H9 (cell line): ENCODE results near the gene CXCR3. TPM values are rescaled to one million over a fixed set of nuclear protein-coding genes. Genes with fewer than 3 reads are reported as not detected.

Source experiments
- DNase-seq: peaks from one replicate; pipeline ENCODE4 v3.0.0-alpha.2; 2017
- H2AFZ ChIP-seq: one replicate; pipeline ENCODE4 v1.6.1; 2013; ENCODE audit warnings: mild to moderate bottlenecking, low read length, control low read depth, moderate library complexity
- H2AK5ac ChIP-seq: 2 replicates; pipeline ENCODE4 v1.6.1; 2013; ENCODE audit warnings: low read length, control low read depth, mixed read lengths; ENCODE audit not compliant: insufficient read length
- H2BK120ac ChIP-seq: one replicate; pipeline ENCODE4 v1.6.1; 2013; ENCODE audit warnings: low read depth, mild to moderate bottlenecking, low read length, control low read depth, inconsistent platforms; ENCODE audit not compliant: poor library complexity, severe bottlenecking
- H2BK12ac ChIP-seq: 2 replicates; pipeline ENCODE4 v1.6.1; 2013; ENCODE audit warnings: low read length, control low read depth, mixed read lengths, low read depth; ENCODE audit not compliant: insufficient read length
- H2BK15ac ChIP-seq: 2 replicates; pipeline ENCODE4 v1.6.1; 2013; ENCODE audit warnings: low read depth, low read length, control low read depth
- H2BK20ac ChIP-seq: one replicate; pipeline ENCODE4 v1.6.1; 2013; ENCODE audit warnings: low read depth, mild to moderate bottlenecking, low read length, control low read depth, inconsistent platforms; ENCODE audit not compliant: poor library complexity, severe bottlenecking
- H2BK5ac ChIP-seq: 2 replicates; pipeline ENCODE4 v1.6.1; 2013; ENCODE audit warnings: low read length, control low read depth, mixed read lengths; ENCODE audit not compliant: insufficient read length
- H3K14ac ChIP-seq: 2 replicates; pipeline ENCODE4 v1.6.1; 2013; ENCODE audit warnings: low read length, control low read depth; ENCODE audit not compliant: insufficient read depth
- H3K18ac ChIP-seq: 2 replicates; pipeline ENCODE4 v1.6.1; 2013; ENCODE audit warnings: low read depth, mild to moderate bottlenecking, mixed read lengths, low read length, control low read depth; ENCODE audit not compliant: insufficient read length
- H3K23ac ChIP-seq: 2 replicates; pipeline ENCODE4 v1.6.1; 2013; ENCODE audit warnings: low read length, control low read depth, mixed read lengths, low read depth; ENCODE audit not compliant: insufficient read length
- H3K23me2 ChIP-seq: 2 replicates; pipeline ENCODE4 v1.6.1; 2013; ENCODE audit warnings: low read depth, mild to moderate bottlenecking, mixed read lengths, low read length, control low read depth; ENCODE audit not compliant: insufficient read length, poor library complexity, severe bottlenecking
- H3K27ac ChIP-seq: 2 replicates; pipeline ENCODE4 v1.5.1; 2013; ENCODE audit warnings: low read length, control low read depth, mixed read lengths, low read depth; ENCODE audit not compliant: insufficient read length
- H3K27me3 ChIP-seq: 2 replicates; pipeline ENCODE4 v1.6.1; 2013; ENCODE audit warnings: low read length, control low read depth, inconsistent platforms; ENCODE audit not compliant: insufficient read depth
- H3K4ac ChIP-seq: 2 replicates; pipeline ENCODE4 v1.6.1; 2013; ENCODE audit warnings: low read depth, mild to moderate bottlenecking, control low read depth, inconsistent platforms, low read length, moderate library complexity
- H3K4me1 ChIP-seq: 2 replicates; pipeline ENCODE4 v1.6.1; 2013; ENCODE audit warnings: low read length, control low read depth, inconsistent platforms; ENCODE audit not compliant: insufficient read depth
- H3K4me2 ChIP-seq: 2 replicates; pipeline ENCODE4 v1.6.1; 2013; ENCODE audit warnings: low read length, control low read depth, mixed read lengths; ENCODE audit not compliant: insufficient read length, insufficient read depth
- H3K56ac ChIP-seq: 2 replicates; pipeline ENCODE4 v1.6.1; 2013; ENCODE audit warnings: low read depth, mild to moderate bottlenecking, mixed read lengths, low read length, control low read depth; ENCODE audit not compliant: insufficient read length
- H3K79me1 ChIP-seq: 2 replicates; pipeline ENCODE4 v1.6.1; 2013; ENCODE audit warnings: low read depth, mild to moderate bottlenecking, moderate library complexity, low read length, control low read depth, inconsistent platforms; ENCODE audit not compliant: insufficient read depth, poor library complexity, severe bottlenecking
- H3K79me2 ChIP-seq: 2 replicates; pipeline ENCODE4 v1.6.1; 2013; ENCODE audit warnings: low read length, control low read depth, inconsistent platforms; ENCODE audit not compliant: insufficient read depth
- H3K9ac ChIP-seq: 2 replicates; pipeline ENCODE4 v1.6.1; 2013; ENCODE audit warnings: low read length, control low read depth, mixed read lengths; ENCODE audit not compliant: insufficient read length; ENCODE audit errors: extremely low read depth
- H3K9me3 ChIP-seq: one replicate; pipeline ENCODE4 v1.6.1; 2013; ENCODE audit warnings: low read depth, low read length, inconsistent platforms; ENCODE audit not compliant: control insufficient read depth
- H3T11ph ChIP-seq: one replicate; pipeline ENCODE4 v1.6.1; 2013; ENCODE audit warnings: mild to moderate bottlenecking, low read length, control low read depth, inconsistent platforms
- H4K20me1 ChIP-seq: one replicate; pipeline ENCODE4 v1.6.1; 2013; ENCODE audit not compliant: control insufficient read depth, insufficient read length, insufficient read depth
- H4K5ac ChIP-seq: 2 replicates; pipeline ENCODE4 v1.6.1; 2013; ENCODE audit warnings: low read depth, mild to moderate bottlenecking, mixed read lengths, low read length, control low read depth; ENCODE audit not compliant: insufficient read length
- H4K8ac ChIP-seq: replicated peaks from 2 replicates; pipeline ENCODE4 v1.6.1; 2013; ENCODE audit warnings: low read length, control low read depth, mixed read lengths, low read depth; ENCODE audit not compliant: insufficient read length
- H4K91ac ChIP-seq: 2 replicates; pipeline ENCODE4 v1.6.1; 2013; ENCODE audit warnings: low read depth, mild to moderate bottlenecking, moderate library complexity, mixed read lengths, low read length, control low read depth; ENCODE audit not compliant: insufficient read length
- H3K27ac Mint-ChIP-seq, 3 experiments: 2 replicates in 2 of 3; 3 replicates in 1 of 3; pipeline ENCODE4 v1.8.0; 2020 to 2021; ENCODE audit warnings: mixed read lengths in 3 of 3, mild to moderate bottlenecking in 1 of 3, moderate library complexity in 1 of 3
- H3K27me3 Mint-ChIP-seq: 2 replicates; pipeline ENCODE4 v1.8.0; 2021; ENCODE audit warnings: low read depth, mild to moderate bottlenecking, moderate library complexity, mixed read lengths
- H3K36me3 Mint-ChIP-seq, 3 experiments: 2 replicates in 2 of 3; 3 replicates in 1 of 3; pipeline ENCODE4 v1.8.0; 2020 to 2021; ENCODE audit warnings: low read depth in 3 of 3, mixed read lengths in 3 of 3; ENCODE audit not compliant: insufficient read depth in 1 of 3
- H3K4me1 Mint-ChIP-seq, 2 experiments: 2 replicates each; pipeline ENCODE4 v1.8.0; 2020; ENCODE audit warnings: mixed read lengths in 2 of 2
- H3K4me3 Mint-ChIP-seq, 2 experiments: 2 replicates in 1 of 2; 3 replicates in 1 of 2; pipeline ENCODE4 v1.8.0; 2020 to 2021; ENCODE audit warnings: mild to moderate bottlenecking in 2 of 2, mixed read lengths in 2 of 2, moderate library complexity in 1 of 2
- H3K9me3 Mint-ChIP-seq, 2 experiments: 2 replicates in 1 of 2; 3 replicates in 1 of 2; pipeline ENCODE4 v1.8.0; 2020; ENCODE audit warnings: mild to moderate bottlenecking in 2 of 2, mixed read lengths in 2 of 2, moderate library complexity in 1 of 2
- CTCF ChIP-seq: fragments of 200-600 bp; sonication (generic); conservative IDR thresholded peaks from 3 replicates; pipeline ENCODE4 v1.8.0; 2021; ENCODE audit warnings: antibody characterized with exemption, mild to moderate bottlenecking
- WGBS: extraction: QIAGEN DNeasy Blood & Tissue Kit; methylation state at CpG from one replicate; pipeline ENCODE4 v1.1.7; 2013; ENCODE audit warnings: missing lambda C conversion rate, low lambda C conversion rate, mixed read lengths; ENCODE audit not compliant: insufficient read length; ENCODE audit errors: extremely low coverage; 5-methylcytosine and 5-hydroxymethylcytosine counted together
- total RNA-seq: library from RNA; stranded (reverse); gene quantifications from 2 replicates; pipeline ENCODE4 v1.2.1, GENCODE V29; 2021

Gene CXCR3
- total RNA-seq, 1 experiment from 2014 or later, result not detected

- no peaks in the 10 kb centered on the region for H3K79me1 ChIP-seq
- H4K20me1 ChIP-seq, result no peaks in the 10 kb centered on the region
- no peak overlapping the region for H2BK5ac ChIP-seq
- no peaks in the 10 kb centered on the region for H3K27me3 ChIP-seq
- no peaks in the 10 kb centered on the region for H3K79me2 ChIP-seq
- no peak for TF ChIP-seq CTCF
- no peak overlapping the region for H3K27ac ChIP-seq
- H3K23me2 ChIP-seq, result no peaks in the 10 kb centered on the region
- H3K4ac ChIP-seq, result no peak overlapping the region
- H3K27me3 Mint-ChIP-seq, result no peaks in the 10 kb centered on the region
- peaks cover 34% of the 10 kb centered on the region for H3K9me3 ChIP-seq
- no peak overlapping the region for H3K23ac ChIP-seq
- H2AFZ ChIP-seq, result no peak overlapping the region
- H3K9ac ChIP-seq, result no peak overlapping the region
- no peak overlapping the region for H2BK20ac ChIP-seq
- no peak overlapping the region for H4K8ac ChIP-seq
- no peaks in the 10 kb centered on the region for H3K4me1 ChIP-seq
- H3K36me3 Mint-ChIP-seq, result peaks cover 0 to 13% (median 8%) of the 10 kb centered on the region in 3 experiments; a peak in 5 of 7 replicates
- WGBS, result no CpG with 5 or more reads among the region's 8 CpGs
- H3K18ac ChIP-seq, result no peak overlapping the region
- no peak overlapping the region for H3K27ac Mint-ChIP-seq
- no peak overlapping the region for H2AK5ac ChIP-seq
- 0 out of 4 replicates have a peak, but pooled peaks cover 0 to 12% of the 10 kb centered on the region in 2 experiments for H3K4me1 Mint-ChIP-seq
- H3T11ph ChIP-seq, result no peak overlapping the region
- no peak overlapping the region for H3K14ac ChIP-seq
- no peak overlapping the region for H3K4me3 Mint-ChIP-seq
- H4K5ac ChIP-seq, result no peak overlapping the region
- no peak overlapping the region for H2BK15ac ChIP-seq
- H3K56ac ChIP-seq, result no peak overlapping the region
- no peak overlapping the region for H2BK120ac ChIP-seq
- no peak overlapping the region for H2BK12ac ChIP-seq
- H3K4me2 ChIP-seq, result no peak overlapping the region
- DNase-seq, result no peak
- peaks cover 70 to 89% of the 10 kb centered on the region in 2 experiments for H3K9me3 Mint-ChIP-seq
- H4K91ac ChIP-seq, result no peak overlapping the region
Measured at GRCh38 chrX:71619193-71619592, 882 bp upstream of the CXCR3 start.
